A549 treated with Hydrocortisone at 1 μM for 4 hours (cell line): ENCODE data around the gene RBBP8. TPM values are rescaled to one million over a fixed set of nuclear protein-coding genes. Genes with fewer than 3 reads are reported as not detected.

Experiments used
- total RNA-seq: library from RNA; stranded (reverse); fragments of 200-300 nt; extraction: Qiagen RNA extraction; gene quantifications from 5 replicates; pipeline ENCODE4 v1.2.3, GENCODE V29; 2022

Gene RBBP8
- total RNA-seq: 20.7 to 29.6 TPM (median 22.2 TPM) in 5 replicates

GRCh38 chr18:22933206-22933965, at the start of gene RBBP8:
Gene RBBP8 (plus strand): TSS chr18:22933328. CDS start chr18:22936852, 3,524 bp downstream.

Other genes starting within 250 kb of the RBBP8 start
- gene CABLES1, start 202.2 kb downstream of the RBBP8 start, total RNA-seq: 14.3 to 17.6 TPM (median 15.3 TPM) in 5 replicates